Type B pancreatic cell (in vitro differentiated cells): ENCODE data around the gene HOOK2. TPM values are rescaled to one million over a fixed set of nuclear protein-coding genes. Genes with fewer than 3 reads are reported as not detected.
"Not testable (repeated sequence)": the region's sequence is repeated elsewhere in the genome, so short reads cannot be mapped to it uniquely, and the experiment has no call there.

Experiments used
- DNase-seq: peaks from one replicate; pipeline ENCODE4 v3.0.0; 2021; ENCODE audit warnings: mixed read lengths; ENCODE audit not compliant: unreplicated experiment; ENCODE audit errors: extremely low spot score
- H3K27ac Mint-ChIP-seq: 2 replicates; pipeline ENCODE4 v1.8.0; 2021; ENCODE audit warnings: mild to moderate bottlenecking, mixed read lengths
- H3K27me3 Mint-ChIP-seq: 2 replicates; pipeline ENCODE4 v1.8.0; 2021; ENCODE audit warnings: mixed read lengths
- H3K36me3 Mint-ChIP-seq: 2 replicates; pipeline ENCODE4 v1.8.0; 2021; ENCODE audit warnings: mixed read lengths
- H3K4me1 Mint-ChIP-seq: one replicate; pipeline ENCODE4 v1.8.0; 2021; ENCODE audit warnings: mixed read lengths; ENCODE audit not compliant: unreplicated experiment
- H3K4me3 Mint-ChIP-seq: 2 replicates; pipeline ENCODE4 v1.8.0; 2021; ENCODE audit warnings: mild to moderate bottlenecking, mixed read lengths
- H3K9me3 Mint-ChIP-seq: 2 replicates; pipeline ENCODE4 v1.8.0; 2021; ENCODE audit warnings: mixed read lengths
- long read RNA-seq: library from polyadenylated mRNA; unstranded; transcript quantifications from one replicate; pipeline ENCODE4 v2.0.0, GENCODE V29; 2020
- total RNA-seq: library from RNA; stranded (reverse); gene quantifications from 2 replicates; pipeline ENCODE4 v1.2.1, GENCODE V29; 2021; ENCODE audit warnings: low replicate concordance
- TF ChIP-seq, protein P1 (sequence below): fragments of 200-600 bp; sonication (generic); conservative IDR thresholded peaks from 2 replicates; pipeline ENCODE4 v1.5.0; 2021; ENCODE audit warnings: antibody characterized with exemption, mild to moderate bottlenecking

Gene HOOK2
- total RNA-seq = 50.1 and 55.0 TPM in 2 replicates
- long read RNA-seq, transcript HOOK2-201 (22 exons, 2,603 nt) = major isoform, 30 of 65 reads
- long read RNA-seq, partial matches to known transcripts = 7 of 65 reads
- long read RNA-seq, other reads (novel, unspliced or antisense) = 27 of 65 reads

GRCh38 chr19:12774588-12775555 is at the start of gene HOOK2:
Gene HOOK2 (minus strand): TSS chr19:12775552. CDS start chr19:12775449, 103 bp downstream.
- H3K9me3 Mint-ChIP-seq = no peaks in the 10 kb centered on the region

GRCh38 chr19:12821761-12822160 is 46.4 kb upstream of the HOOK2 start:
- Mint-ChIP-seq H3K27me3 (peaks cover 22% of the 10 kb centered on the region), H3K4me1 (no peaks in the 10 kb centered on the region), H3K27ac (peak overlapping the region; percentile 42), H3K4me3 (no peak overlapping the region), H3K36me3 (peaks cover 3% of the 10 kb centered on the region), H3K9me3 (peaks cover 4% of the 10 kb centered on the region)
- TF ChIP-seq, protein P1, sequence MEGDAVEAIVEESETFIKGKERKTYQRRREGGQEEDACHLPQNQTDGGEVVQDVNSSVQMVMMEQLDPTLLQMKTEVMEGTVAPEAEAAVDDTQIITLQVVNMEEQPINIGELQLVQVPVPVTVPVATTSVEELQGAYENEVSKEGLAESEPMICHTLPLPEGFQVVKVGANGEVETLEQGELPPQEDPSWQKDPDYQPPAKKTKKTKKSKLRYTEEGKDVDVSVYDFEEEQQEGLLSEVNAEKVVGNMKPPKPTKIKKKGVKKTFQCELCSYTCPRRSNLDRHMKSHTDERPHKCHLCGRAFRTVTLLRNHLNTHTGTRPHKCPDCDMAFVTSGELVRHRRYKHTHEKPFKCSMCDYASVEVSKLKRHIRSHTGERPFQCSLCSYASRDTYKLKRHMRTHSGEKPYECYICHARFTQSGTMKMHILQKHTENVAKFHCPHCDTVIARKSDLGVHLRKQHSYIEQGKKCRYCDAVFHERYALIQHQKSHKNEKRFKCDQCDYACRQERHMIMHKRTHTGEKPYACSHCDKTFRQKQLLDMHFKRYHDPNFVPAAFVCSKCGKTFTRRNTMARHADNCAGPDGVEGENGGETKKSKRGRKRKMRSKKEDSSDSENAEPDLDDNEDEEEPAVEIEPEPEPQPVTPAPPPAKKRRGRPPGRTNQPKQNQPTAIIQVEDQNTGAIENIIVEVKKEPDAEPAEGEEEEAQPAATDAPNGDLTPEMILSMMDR = no peak
- DNase-seq = no peak

More at GRCh38 chr19:12774588-12775555, at the start of gene HOOK2:
- TF ChIP-seq, protein P1 = no peak
- Mint-ChIP-seq H3K4me3 (peak within 1 kb of the TSS; percentile 91), H3K4me1 (peaks cover 19% of the 10 kb centered on the region), H3K27ac (peak within 1 kb of the TSS; percentile 86), H3K36me3 (no peaks in the 10 kb centered on the region), H3K27me3 (peaks cover 5% of the 10 kb centered on the region)
- DNase-seq = peak; percentile 88

GRCh38 chr19:12817810-12818209 is 42.5 kb upstream of the HOOK2 start:
- not testable (repeated sequence) for H3K36me3 Mint-ChIP-seq, H3K9me3 Mint-ChIP-seq, H3K4me1 Mint-ChIP-seq, H3K27ac Mint-ChIP-seq, H3K27me3 Mint-ChIP-seq, H3K4me3 Mint-ChIP-seq, DNase-seq

GRCh38 chr19:12817188-12817587 is 41.8 kb upstream of the HOOK2 start:
- not testable (repeated sequence) for H3K9me3 Mint-ChIP-seq, H3K36me3 Mint-ChIP-seq, H3K4me1 Mint-ChIP-seq, H3K27me3 Mint-ChIP-seq, H3K4me3 Mint-ChIP-seq, H3K27ac Mint-ChIP-seq, DNase-seq

DNA sequence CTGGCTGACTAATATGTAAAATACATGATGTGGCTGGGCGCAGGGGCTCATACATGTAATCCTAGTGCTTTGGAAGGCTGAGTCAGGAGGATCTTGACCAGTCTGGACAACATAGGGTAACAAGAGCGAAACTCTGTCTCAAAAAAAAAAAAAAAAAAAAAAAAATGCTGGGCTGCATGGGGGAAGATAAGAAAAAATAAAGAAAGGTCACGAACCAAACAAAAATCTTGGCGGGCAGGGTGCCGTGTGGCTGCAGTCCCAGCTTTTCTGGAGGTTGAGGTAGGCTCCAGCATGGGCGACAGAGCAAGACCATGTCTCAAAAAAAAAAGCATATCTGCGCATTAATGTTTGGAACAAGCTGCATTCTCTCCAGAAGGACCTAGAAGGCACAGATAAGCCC is 39.7 kb upstream of the HOOK2 start:
- no peaks in the 10 kb centered on the region for H3K9me3 Mint-ChIP-seq
- no peak overlapping the region for H3K4me3 Mint-ChIP-seq
- H3K27ac Mint-ChIP-seq = no peak overlapping the region
- H3K4me1 Mint-ChIP-seq = no peaks in the 10 kb centered on the region
- no peaks in the 10 kb centered on the region for H3K36me3 Mint-ChIP-seq
- DNase-seq = no peak
- no peaks in the 10 kb centered on the region for H3K27me3 Mint-ChIP-seq
- TF ChIP-seq, protein P1 = no peak

DNA sequence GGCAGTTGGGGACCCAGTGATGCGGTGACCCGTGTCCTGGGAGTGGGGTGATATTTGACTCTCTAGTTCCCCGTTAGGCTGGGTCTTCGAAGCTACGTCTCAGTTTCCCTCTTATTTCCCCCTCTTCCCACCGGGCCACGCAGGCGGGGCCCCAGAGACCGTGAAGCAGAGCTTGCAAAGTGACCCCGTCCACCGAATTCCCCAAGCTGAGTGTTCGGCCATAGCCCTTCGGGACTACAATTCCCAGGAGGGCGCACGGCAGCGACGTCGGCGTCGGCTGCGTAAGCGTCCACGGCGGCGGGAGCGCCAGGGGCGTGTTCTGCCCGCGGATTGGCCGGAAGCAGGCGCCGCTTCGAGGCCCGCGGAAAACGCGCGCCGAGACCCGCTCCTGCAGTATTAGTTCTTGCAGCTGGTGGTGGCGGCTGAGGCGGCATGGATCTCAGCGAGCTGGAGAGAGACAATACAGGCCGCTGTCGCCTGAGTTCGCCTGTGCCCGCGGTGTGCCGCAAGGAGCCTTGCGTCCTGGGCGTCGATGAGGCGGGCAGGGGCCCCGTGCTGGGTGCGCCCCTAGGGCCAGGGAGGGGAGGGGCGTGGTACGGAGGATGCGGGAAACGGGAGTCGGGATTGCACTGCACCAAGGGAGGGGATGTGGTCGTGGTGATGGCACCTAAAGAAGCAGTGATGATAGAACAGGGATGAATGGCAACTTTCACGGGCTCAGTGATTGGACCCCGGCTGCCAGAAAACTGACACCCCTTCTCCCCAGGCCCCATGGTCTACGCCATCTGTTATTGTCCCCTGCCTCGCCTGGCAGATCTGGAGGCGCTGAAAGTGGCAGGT is 31.1 kb upstream of the HOOK2 start, which contains the start of gene RNASEH2A:
TSS of gene RNASEH2A (plus strand) at position 343 of the 840 bp plus-strand sequence. CDS start at position 433, 90 bp downstream.
- TF ChIP-seq, protein P1 = peak; percentile 24
- Mint-ChIP-seq H3K9me3 (no peaks in the 10 kb centered on the region), H3K36me3 (peaks cover 5% of the 10 kb centered on the region), H3K27me3 (peaks cover 3% of the 10 kb centered on the region), H3K4me1 (peaks cover 15% of the 10 kb centered on the region), H3K27ac (peak within 1 kb of the TSS; percentile 88), H3K4me3 (peak within 1 kb of the TSS; percentile 96)
- DNase-seq = peak; percentile 92
